HEK293 (cell line): ENCODE data around the gene SMPD4.
"Not testable (repeated sequence)": the region's sequence is repeated elsewhere in the genome, so short reads cannot be mapped to it uniquely, and the experiment has no call there.

Source experiments
- RBAK ChIP-seq: fragments of 450-650 bp; formaldehyde crosslinking; IDR thresholded peaks from 2 replicates; pipeline ENCODE4 v1.5.1; 2016; ENCODE audit warnings: missing biosample characterization, missing genetic modification characterization
- TCF7L2 ChIP-seq: IDR thresholded peaks from 2 replicates; pipeline ENCODE4 v1.6.1; 2011; ENCODE audit warnings: low read depth, mild to moderate bottlenecking, inconsistent platforms, low read length, moderate library complexity, borderline replicate concordance
- ZFP41 ChIP-seq: fragments of 450-650 bp; formaldehyde crosslinking; IDR thresholded peaks from 2 replicates; pipeline ENCODE4 v1.5.1; 2016; ENCODE audit warnings: missing biosample characterization, missing genetic modification characterization, borderline replicate concordance
- ZNF114 ChIP-seq: fragments of 450-650 bp; formaldehyde crosslinking; IDR thresholded peaks from 2 replicates; pipeline ENCODE4 v1.5.0; 2017; ENCODE audit warnings: missing biosample characterization, missing genetic modification characterization
- ZNF140 ChIP-seq: fragments of 450-650 bp; formaldehyde crosslinking; IDR thresholded peaks from 2 replicates; pipeline ENCODE4 v1.5.1; 2016; ENCODE audit warnings: missing biosample characterization, missing genetic modification characterization
- ZNF239 ChIP-seq: fragments of 450-650 bp; formaldehyde crosslinking; IDR thresholded peaks from 2 replicates; pipeline ENCODE4 v1.5.1; 2016; ENCODE audit warnings: missing biosample characterization, missing genetic modification characterization
- ZNF274 ChIP-seq, 2 experiments: fragments of 200-500 bp in 1 of 2; fragments of 450-650 bp in 1 of 2; sonication (Bioruptor generic) in 1 of 2; formaldehyde crosslinking in 1 of 2; IDR thresholded peaks; 2 replicates each; pipeline versions ENCODE4 v1.5.1 to v1.6.1; 2014 to 2016; ENCODE audit warnings: borderline replicate concordance in 1 of 2, inconsistent platforms in 1 of 2, low read length in 1 of 2, missing biosample characterization in 1 of 2, missing genetic modification characterization in 1 of 2
- TF ChIP-seq, protein P1 (sequence below): fragments of 450-650 bp; formaldehyde crosslinking; IDR thresholded peaks from 2 replicates; pipeline ENCODE4 v1.5.1; 2016; ENCODE audit warnings: missing biosample characterization, missing genetic modification characterization

DNA sequence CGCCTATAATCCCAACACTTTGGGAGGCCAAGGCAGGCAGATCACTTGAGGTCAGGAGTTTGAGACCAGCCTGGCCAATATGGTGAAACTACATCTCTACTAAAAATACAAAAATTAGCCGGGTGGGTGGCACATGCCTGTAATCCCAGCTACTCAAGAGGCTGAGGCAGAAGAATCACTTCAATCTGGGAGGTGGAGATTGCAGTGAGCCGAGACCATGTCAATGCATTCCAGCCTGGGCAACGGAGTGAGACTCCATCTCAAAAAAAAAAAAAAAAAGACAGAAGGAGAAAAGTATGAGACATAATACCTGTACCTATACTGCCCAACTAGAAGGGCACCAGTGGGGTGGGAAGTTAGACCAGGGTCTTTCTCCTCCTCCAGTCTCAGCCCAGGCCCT is 22.0 kb downstream of the SMPD4 start:
- TF ChIP-seq, protein P1, sequence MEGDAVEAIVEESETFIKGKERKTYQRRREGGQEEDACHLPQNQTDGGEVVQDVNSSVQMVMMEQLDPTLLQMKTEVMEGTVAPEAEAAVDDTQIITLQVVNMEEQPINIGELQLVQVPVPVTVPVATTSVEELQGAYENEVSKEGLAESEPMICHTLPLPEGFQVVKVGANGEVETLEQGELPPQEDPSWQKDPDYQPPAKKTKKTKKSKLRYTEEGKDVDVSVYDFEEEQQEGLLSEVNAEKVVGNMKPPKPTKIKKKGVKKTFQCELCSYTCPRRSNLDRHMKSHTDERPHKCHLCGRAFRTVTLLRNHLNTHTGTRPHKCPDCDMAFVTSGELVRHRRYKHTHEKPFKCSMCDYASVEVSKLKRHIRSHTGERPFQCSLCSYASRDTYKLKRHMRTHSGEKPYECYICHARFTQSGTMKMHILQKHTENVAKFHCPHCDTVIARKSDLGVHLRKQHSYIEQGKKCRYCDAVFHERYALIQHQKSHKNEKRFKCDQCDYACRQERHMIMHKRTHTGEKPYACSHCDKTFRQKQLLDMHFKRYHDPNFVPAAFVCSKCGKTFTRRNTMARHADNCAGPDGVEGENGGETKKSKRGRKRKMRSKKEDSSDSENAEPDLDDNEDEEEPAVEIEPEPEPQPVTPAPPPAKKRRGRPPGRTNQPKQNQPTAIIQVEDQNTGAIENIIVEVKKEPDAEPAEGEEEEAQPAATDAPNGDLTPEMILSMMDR (tag by site-specific recombination): not testable (repeated sequence)
- TF ChIP-seq ZNF114 (tag by site-specific recombination); TCF7L2; ZNF140 (tag by site-specific recombination); RBAK (tag by site-specific recombination); ZNF274 (IDR thresholded peaks at IDR 0.05; ENCODE audit: low read length); ZNF274 (tag by site-specific recombination; IDR thresholded peaks at IDR 0.05; ENCODE audit: borderline replicate concordance); ZFP41; ZNF239 (tag by site-specific recombination): not testable (repeated sequence)
